MM.1S (cell line): ENCODE measurements around the gene STXBP1.

Experiments used
- CTCF ChIP-seq: fragments of 300-600 bp; sonication (generic); IDR thresholded peaks from 2 replicates; pipeline ENCODE4 v1.5.1; 2016; ENCODE audit warnings: antibody characterized with exemption, low read length, mixed read lengths
- EZH2 ChIP-seq: fragments of 300-600 bp; sonication (generic); optimal IDR thresholded peaks from 2 replicates; pipeline ENCODE3; 2017; ENCODE audit warnings: low read depth, mild to moderate bottlenecking, antibody characterized with exemption, low read length, mixed read lengths
- EZH2phosphoT487 ChIP-seq: fragments of 300-600 bp; sonication (generic); IDR thresholded peaks from 2 replicates; pipeline ENCODE4 v1.6.1; 2018; ENCODE audit warnings: antibody characterized with exemption, low read length

- TF ChIP-seq CTCF: no peak
- TF ChIP-seq EZH2: no peak
- TF ChIP-seq EZH2phosphoT487: no peak
These were observed 49.0 kb downstream of the STXBP1 start for GRCh38 chr9:127660886-127661741.
